GM12878 (cell line): Measurements from ENCODE around the gene KATNBL1. TPM values are rescaled to one million over a fixed set of nuclear protein-coding genes. Genes with fewer than 3 reads are reported as not detected.

Experiments used
- ATAC-seq: fragments of 200-7000 bp; cut with Tn5 transposase; 3 replicates; pipeline ENCODE4 v1.9.1; 2020; ENCODE audit warnings: mild to moderate bottlenecking, moderate library complexity
- BruUV-seq: library from RNA; stranded (reverse); fragments of 400-500 nt; replicated peaks from 2 replicates; lab custom pipeline; 2021; lab: Mats Ljungman, UMichigan
- CTCF ChIA-PET: fragments of 300-600 bp; sonication (Branson Sonifier 250); formaldehyde crosslinking; extraction: SDS; loops from one replicate; lab custom pipeline; 2021; ENCODE audit warnings: inconsistent platforms; lab: Yijun Ruan, JAX
- POLR2A ChIA-PET: fragments of 350-600 bp; formaldehyde crosslinking; extraction: SDS; loops from one replicate; lab custom pipeline; 2021; ENCODE audit warnings: inconsistent platforms; lab: Charles Lee
- RAD21 ChIA-PET: fragments of 300-600 bp; sonication (Branson Sonifier 250); formaldehyde crosslinking; loops from one replicate; lab custom pipeline; 2023; ENCODE audit warnings: antibody characterized with exemption; ENCODE audit not compliant: unreplicated experiment; lab: Charles Lee
- SMC1A ChIA-PET: fragments of 300-600 bp; sonication (Branson Sonifier 250); formaldehyde crosslinking; loops from one replicate; lab custom pipeline; 2023; ENCODE audit not compliant: unreplicated experiment, uncharacterized antibody; lab: Charles Lee
- DNase-seq: peaks from one replicate; pipeline ENCODE4 v3.0.0-alpha.2; 2011; ENCODE audit warnings: low read depth, low spot score
- FAIRE-seq: peaks from 3 replicates; lab custom pipeline; 2011; peaks lifted over from hg19 to GRCh38; lab: Jason Lieb, UNC
- H2AFZ ChIP-seq: 2 replicates; pipeline ENCODE4 v1.6.0; 2011; ENCODE audit warnings: low read depth, low read length, control low read depth; ENCODE audit not compliant: control insufficient read depth
- H3K27ac ChIP-seq: 2 replicates; pipeline ENCODE4 v1.5.1; 2011; ENCODE audit warnings: control low read depth; ENCODE audit not compliant: control insufficient read depth, insufficient read depth
- H3K27me3 ChIP-seq, 2 experiments: replicated peaks in 1 of 2; 2 replicates each; pipeline versions ENCODE4 v1.6.0 to v1.6.1; 2011; ENCODE audit warnings: low read length in 1 of 2; ENCODE audit not compliant: control insufficient read depth in 2 of 2, insufficient read depth in 2 of 2
- H3K36me3 ChIP-seq, 2 experiments: 2 replicates each; pipeline ENCODE4 v1.5.1; 2011; ENCODE audit warnings: low read length in 1 of 2; ENCODE audit not compliant: control insufficient read depth in 2 of 2, insufficient read depth in 2 of 2
- H3K4me1 ChIP-seq: 2 replicates; pipeline ENCODE4 v1.6.1; 2011; ENCODE audit warnings: mild to moderate bottlenecking, low read length, moderate library complexity, mixed read lengths; ENCODE audit not compliant: control insufficient read depth, insufficient read depth
- H3K4me2 ChIP-seq: 2 replicates; pipeline ENCODE4 v1.6.0; 2011; ENCODE audit warnings: control low read depth; ENCODE audit not compliant: control insufficient read depth, insufficient read depth
- H3K4me3 ChIP-seq: fragments of 200-600 bp; sonication (generic); 2 replicates; pipeline ENCODE4 v1.5.1; 2016
- H3K79me2 ChIP-seq: 2 replicates; pipeline ENCODE4 v1.6.0; 2011; ENCODE audit warnings: low read length; ENCODE audit not compliant: control insufficient read depth, insufficient read depth
- H3K9ac ChIP-seq: 2 replicates; pipeline ENCODE4 v1.8.0; 2011; ENCODE audit warnings: low read length, control low read depth, mixed read lengths; ENCODE audit not compliant: control insufficient read depth, insufficient read depth
- H3K9me3 ChIP-seq: replicated peaks from 3 replicates; pipeline ENCODE4 v1.5.1; 2011; ENCODE audit warnings: mild to moderate bottlenecking, low read length; ENCODE audit not compliant: control insufficient read depth, insufficient read depth
- H4K20me1 ChIP-seq: 2 replicates; pipeline ENCODE4 v1.6.0; 2011; ENCODE audit not compliant: control insufficient read depth, insufficient read depth
- ASH2L ChIP-seq: fragments of 300-600, 200-600 bp; sonication (generic); IDR thresholded peaks from 2 replicates; pipeline ENCODE4 v1.6.1; 2017; ENCODE audit warnings: low read depth, mild to moderate bottlenecking, borderline replicate concordance
- BCL11A ChIP-seq: IDR thresholded peaks from 2 replicates; pipeline ENCODE4 v1.6.1; 2011; ENCODE audit warnings: low read depth, low read length
- BRCA1 ChIP-seq: IDR thresholded peaks from 2 replicates; pipeline ENCODE4 v1.6.1; 2011; ENCODE audit warnings: low read depth, low read length, improper control_type of control experiment
- CBFB ChIP-seq: IDR thresholded peaks from 2 replicates; pipeline ENCODE4 v1.6.1; 2016; ENCODE audit warnings: antibody characterized with exemption, low read depth
- CBX3 ChIP-seq: fragments of 200-600 bp; sonication (generic); IDR thresholded peaks from 2 replicates; pipeline ENCODE4 v1.6.1; 2016; ENCODE audit warnings: low read depth, borderline replicate concordance
- EP300 ChIP-seq, 2 experiments: fragments of 150-350 bp in 1 of 2; IDR thresholded peaks; 2 replicates each; pipeline ENCODE4 v1.6.1; 2011 to 2012; ENCODE audit warnings: low read depth in 2 of 2, low read length in 2 of 2, borderline replicate concordance in 1 of 2, improper control_type of control experiment in 1 of 2, inconsistent platforms in 1 of 2; ENCODE audit not compliant: control insufficient read depth in 1 of 2
- ETV6 ChIP-seq, 2 experiments: fragments of 450-650 bp in 1 of 2; IDR thresholded peaks in 1 of 2; conservative IDR thresholded peaks in 1 of 2; 2 replicates each; pipeline ENCODE4 v1.6.1; 2014; ENCODE audit warnings: antibody characterized with exemption in 1 of 2, borderline replicate concordance in 1 of 2, low read depth in 1 of 2, mild to moderate bottlenecking in 1 of 2, moderate library complexity in 1 of 2
- GATAD2B ChIP-seq: fragments of 450-650 bp; conservative IDR thresholded peaks from 2 replicates; pipeline ENCODE4 v1.6.1; 2017; ENCODE audit warnings: low read depth, mild to moderate bottlenecking, moderate library complexity
- LARP7 ChIP-seq: fragments of 450-650 bp; IDR thresholded peaks from 2 replicates; pipeline ENCODE4 v1.6.1; 2017; ENCODE audit warnings: mild to moderate bottlenecking
- MYB ChIP-seq: fragments of 150-350 bp; IDR thresholded peaks from 2 replicates; pipeline ENCODE4 v1.6.1; 2014; ENCODE audit warnings: mild to moderate bottlenecking, low read depth, low read length, borderline replicate concordance
- NR2C1 ChIP-seq: fragments of 450-650 bp; IDR thresholded peaks from 2 replicates; pipeline ENCODE4 v1.6.1; 2017; ENCODE audit warnings: antibody characterized with exemption, mild to moderate bottlenecking, moderate library complexity
- NR2F1 ChIP-seq: fragments of 450-650 bp; conservative IDR thresholded peaks from 2 replicates; pipeline ENCODE4 v1.6.1; 2017; ENCODE audit warnings: mild to moderate bottlenecking
- POU2F2 ChIP-seq: IDR thresholded peaks from 3 replicates; pipeline ENCODE4 v1.6.1; 2011; ENCODE audit warnings: low read depth, mild to moderate bottlenecking, low read length, borderline replicate concordance
- RB1 ChIP-seq: fragments of 450-650 bp; formaldehyde crosslinking; IDR thresholded peaks from 2 replicates; pipeline ENCODE4 v1.6.1; 2017; ENCODE audit warnings: mild to moderate bottlenecking, borderline replicate concordance
- RELA ChIP-seq: fragments of 450-650 bp; IDR thresholded peaks from 2 replicates; pipeline ENCODE4 v1.8.0; 2014; ENCODE audit warnings: borderline replicate concordance; ENCODE audit not compliant: partially characterized antibody
- SMAD1 ChIP-seq: fragments of 450-650 bp; IDR thresholded peaks from 2 replicates; pipeline ENCODE4 v1.6.1; 2018; ENCODE audit warnings: mild to moderate bottlenecking, low read depth; ENCODE audit not compliant: partially characterized antibody
- TCF12 ChIP-seq: IDR thresholded peaks from 2 replicates; pipeline ENCODE4 v1.6.1; 2011; ENCODE audit warnings: low read depth, mild to moderate bottlenecking, low read length
- WGBS: methylation state at CpG from one replicate; pipeline ENCODE4 v1.1.6; 2016; ENCODE audit warnings: low lambda C conversion rate; ENCODE audit not compliant: insufficient replicate concordance, insufficient coverage; ENCODE audit errors: missing lambda C conversion rate; 5-methylcytosine and 5-hydroxymethylcytosine counted together
- in situ Hi-C: fragments of 300-500 bp; cut with MboI; formaldehyde crosslinking; loops from 9 replicates; pipeline ENCODE4 v1.14.3; 2018; ENCODE audit warnings: mixed read lengths
- intact Hi-C: fragments of 100-400 bp; cut with micrococcal nuclease; formaldehyde crosslinking; loops from one replicate; pipeline ENCODE4 v1.14.2; 2022; ENCODE audit not compliant: unreplicated experiment
- polyA plus RNA-seq, 11 experiments: library from polyadenylated mRNA; depleted of rRNA in 4 of 11; unstranded in 6 of 11; stranded (reverse) in 5 of 11; fragments of >200 nt; fragmentation: Nextera tagmentation in 4 of 11; fragmentation: Illumina TruSeq in 1 of 11; extraction: Ambion mirVana in 4 of 11; extraction: Trizol in 1 of 11; gene quantifications; 1 replicate in 1 of 11; 2 replicates in 10 of 11; pipeline versions ENCODE4 v1.2.1 to v1.2.3, GENCODE V29; 2011 to 2016; ENCODE audit warnings: inconsistent platforms in 2 of 11, missing spikeins in 2 of 11, low read depth in 1 of 11
- total RNA-seq, 4 experiments: library from RNA; depleted of rRNA in 3 of 4; stranded (reverse); fragments of >200 nt in 3 of 4; fragmentation: Illumina TruSeq in 1 of 4; extraction: Trizol in 1 of 4; gene quantifications; 2 replicates each; pipeline versions ENCODE4 v1.2.1 to v1.2.3, GENCODE V29; 2013 to 2021
- TF ChIP-seq, protein P1 (sequence below): fragments of 450-650 bp; IDR thresholded peaks from 2 replicates; pipeline ENCODE4 v1.6.1; 2016; ENCODE audit warnings: mild to moderate bottlenecking
- TF ChIP-seq, protein P2 (sequence below): fragments of 450-650 bp; IDR thresholded peaks from 2 replicates; pipeline ENCODE4 v1.6.1; 2017; ENCODE audit warnings: borderline replicate concordance
- TF ChIP-seq, protein P3 (sequence below): IDR thresholded peaks from 2 replicates; pipeline ENCODE4 v1.6.1; 2011; ENCODE audit warnings: low read depth, low read length, improper control_type of control experiment, borderline replicate concordance

Gene KATNBL1
- total and polyA plus RNA-seq, 10 of the 15 experiments (the other 5 are each of a cell fraction or from before 2014, with no cell fraction given), result 7.8 to 58.8 (median 30.1) TPM

DNA sequence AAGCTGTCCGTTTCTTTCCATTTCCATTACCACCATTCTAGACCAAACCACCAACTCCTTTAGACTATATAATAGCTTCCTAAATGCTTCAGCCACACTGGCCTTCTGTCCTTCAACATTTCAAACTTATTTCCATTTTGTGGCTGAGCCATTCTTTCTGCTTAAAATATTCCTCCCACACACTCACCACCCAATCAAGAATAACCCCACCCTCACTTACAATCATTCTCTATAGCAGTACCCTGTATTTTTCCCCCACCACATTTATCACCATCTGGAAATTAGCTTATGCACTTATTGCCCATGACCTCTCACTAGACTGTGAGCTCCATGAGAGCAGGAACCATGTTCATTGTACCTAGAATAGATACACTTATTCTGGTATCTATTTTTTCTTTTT, 6.6 kb downstream of the KATNBL1 start:
- WGBS, result 43% methylated on average over 1 of the region's 1 CpG
- H4K20me1 ChIP-seq, result no peaks in the 10 kb centered on the region
- ChIA-PET POLR2A (no interaction called here), SMC1A (interaction anchor here (0.8 kb wide), 1 partner anchor 93 kb away, joined by 3 read pairs; no protein-coding TSS in a partner anchor), RAD21 (no interaction called here), CTCF (interaction anchor here (0.5 kb wide), 1 partner anchor 145 kb away, joined by 3 read pairs; no protein-coding TSS in a partner anchor)
- TF ChIP-seq BRCA1, result no peak
- TF ChIP-seq LARP7, result no peak
- no peak for TF ChIP-seq SMAD1
- TF ChIP-seq BCL11A, result no peak
- TF ChIP-seq MYB, result no peak
- TF ChIP-seq, protein P1, sequence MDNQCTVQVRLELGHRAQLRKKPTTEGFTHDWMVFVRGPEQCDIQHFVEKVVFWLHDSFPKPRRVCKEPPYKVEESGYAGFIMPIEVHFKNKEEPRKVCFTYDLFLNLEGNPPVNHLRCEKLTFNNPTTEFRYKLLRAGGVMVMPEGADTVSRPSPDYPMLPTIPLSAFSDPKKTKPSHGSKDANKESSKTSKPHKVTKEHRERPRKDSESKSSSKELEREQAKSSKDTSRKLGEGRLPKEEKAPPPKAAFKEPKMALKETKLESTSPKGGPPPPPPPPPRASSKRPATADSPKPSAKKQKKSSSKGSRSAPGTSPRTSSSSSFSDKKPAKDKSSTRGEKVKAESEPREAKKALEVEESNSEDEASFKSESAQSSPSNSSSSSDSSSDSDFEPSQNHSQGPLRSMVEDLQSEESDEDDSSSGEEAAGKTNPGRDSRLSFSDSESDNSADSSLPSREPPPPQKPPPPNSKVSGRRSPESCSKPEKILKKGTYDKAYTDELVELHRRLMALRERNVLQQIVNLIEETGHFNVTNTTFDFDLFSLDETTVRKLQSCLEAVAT, result no peak
- no peak for TF ChIP-seq EP300 (IDR thresholded peaks at IDR 0.05; ENCODE audit: borderline replicate concordance in 1 of 2, control insufficient read depth in 1 of 2, low read depth in 2 of 2, low read length in 2 of 2)
- TF ChIP-seq RELA, result no peak
- TF ChIP-seq GATAD2B, result no peak
- no peak for TF ChIP-seq NR2C1
- TF ChIP-seq CBFB, result no peak
- TF ChIP-seq, protein P2, sequence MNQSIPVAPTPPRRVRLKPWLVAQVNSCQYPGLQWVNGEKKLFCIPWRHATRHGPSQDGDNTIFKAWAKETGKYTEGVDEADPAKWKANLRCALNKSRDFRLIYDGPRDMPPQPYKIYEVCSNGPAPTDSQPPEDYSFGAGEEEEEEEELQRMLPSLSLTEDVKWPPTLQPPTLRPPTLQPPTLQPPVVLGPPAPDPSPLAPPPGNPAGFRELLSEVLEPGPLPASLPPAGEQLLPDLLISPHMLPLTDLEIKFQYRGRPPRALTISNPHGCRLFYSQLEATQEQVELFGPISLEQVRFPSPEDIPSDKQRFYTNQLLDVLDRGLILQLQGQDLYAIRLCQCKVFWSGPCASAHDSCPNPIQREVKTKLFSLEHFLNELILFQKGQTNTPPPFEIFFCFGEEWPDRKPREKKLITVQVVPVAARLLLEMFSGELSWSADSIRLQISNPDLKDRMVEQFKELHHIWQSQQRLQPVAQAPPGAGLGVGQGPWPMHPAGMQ, result no peak
- TF ChIP-seq POU2F2, result no peak
- no peak for TF ChIP-seq TCF12
- no peak for TF ChIP-seq RB1
- TF ChIP-seq, protein P3, sequence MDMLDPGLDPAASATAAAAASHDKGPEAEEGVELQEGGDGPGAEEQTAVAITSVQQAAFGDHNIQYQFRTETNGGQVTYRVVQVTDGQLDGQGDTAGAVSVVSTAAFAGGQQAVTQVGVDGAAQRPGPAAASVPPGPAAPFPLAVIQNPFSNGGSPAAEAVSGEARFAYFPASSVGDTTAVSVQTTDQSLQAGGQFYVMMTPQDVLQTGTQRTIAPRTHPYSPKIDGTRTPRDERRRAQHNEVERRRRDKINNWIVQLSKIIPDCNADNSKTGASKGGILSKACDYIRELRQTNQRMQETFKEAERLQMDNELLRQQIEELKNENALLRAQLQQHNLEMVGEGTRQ, result no peak
- TF ChIP-seq ASH2L, result no peak
- TF ChIP-seq CBX3, result no peak
- no peak for TF ChIP-seq ETV6 (conservative IDR thresholded peaks at IDR 0.05 in 1 of 2, IDR thresholded peaks at IDR 0.05 in 1 of 2; ENCODE audit: borderline replicate concordance in 1 of 2, low read depth in 1 of 2)
- TF ChIP-seq NR2F1, result no peak
- no peaks in the 10 kb centered on the region for H3K36me3 ChIP-seq
- no peak overlapping the region for H2AFZ ChIP-seq
- BruUV-seq, result no TSS peak
- H3K9ac ChIP-seq, result no peak overlapping the region
- ATAC-seq (no peak), DNase-seq (no peak), FAIRE-seq (no peak)
- H3K27ac ChIP-seq, result no peak overlapping the region
- H3K79me2 ChIP-seq, result peaks cover 18% of the 10 kb centered on the region
- no peaks in the 10 kb centered on the region for H3K4me1 ChIP-seq
- no peak overlapping the region for H3K4me2 ChIP-seq
- no peaks in the 10 kb centered on the region; the same call in 2 of the 3 replicates for H3K9me3 ChIP-seq
- in situ Hi-C loops (no loop called here), intact Hi-C loops (no loop called here)
- H3K27me3 ChIP-seq, result no peaks in the 10 kb centered on the region
- no peak overlapping the region for H3K4me3 ChIP-seq
